ENCODE results near the gene NRG2. TPM values are rescaled to one million over a fixed set of nuclear protein-coding genes. Genes with fewer than 3 reads are reported as not detected.

Gene NRG2
- total RNA-seq, 1 experiment from 2014 or later = 0.23 TPM

DNA sequence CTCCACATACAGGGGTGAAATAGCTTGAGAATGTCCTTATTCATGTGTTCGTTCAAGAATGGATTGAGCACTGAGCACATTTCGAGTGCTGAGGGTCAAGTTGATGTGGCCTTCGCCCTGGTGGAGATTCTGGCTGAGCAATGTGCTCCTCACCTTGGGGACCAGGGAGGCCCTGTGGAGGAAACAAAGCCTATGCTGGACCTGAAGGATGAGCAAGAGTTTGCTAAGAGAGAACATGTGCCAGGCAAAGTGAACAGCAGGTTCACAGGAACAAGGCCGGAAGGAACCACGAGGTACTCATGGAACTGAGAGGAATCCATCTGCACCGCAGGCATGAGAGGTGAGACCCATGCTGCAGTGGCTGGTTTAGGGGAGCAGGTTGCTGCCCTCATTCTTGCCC, 145.1 kb downstream of the NRG2 start:
- H3K27ac Mint-ChIP-seq (ENCODE audit: low read depth, unreplicated experiment) = no peak overlapping the region
- intact Hi-C loops (cut with micrococcal nuclease) = no loop called here
- H3K4me3 Mint-ChIP-seq (ENCODE audit: unreplicated experiment) = no peak overlapping the region
- TF ChIP-seq, protein P1, sequence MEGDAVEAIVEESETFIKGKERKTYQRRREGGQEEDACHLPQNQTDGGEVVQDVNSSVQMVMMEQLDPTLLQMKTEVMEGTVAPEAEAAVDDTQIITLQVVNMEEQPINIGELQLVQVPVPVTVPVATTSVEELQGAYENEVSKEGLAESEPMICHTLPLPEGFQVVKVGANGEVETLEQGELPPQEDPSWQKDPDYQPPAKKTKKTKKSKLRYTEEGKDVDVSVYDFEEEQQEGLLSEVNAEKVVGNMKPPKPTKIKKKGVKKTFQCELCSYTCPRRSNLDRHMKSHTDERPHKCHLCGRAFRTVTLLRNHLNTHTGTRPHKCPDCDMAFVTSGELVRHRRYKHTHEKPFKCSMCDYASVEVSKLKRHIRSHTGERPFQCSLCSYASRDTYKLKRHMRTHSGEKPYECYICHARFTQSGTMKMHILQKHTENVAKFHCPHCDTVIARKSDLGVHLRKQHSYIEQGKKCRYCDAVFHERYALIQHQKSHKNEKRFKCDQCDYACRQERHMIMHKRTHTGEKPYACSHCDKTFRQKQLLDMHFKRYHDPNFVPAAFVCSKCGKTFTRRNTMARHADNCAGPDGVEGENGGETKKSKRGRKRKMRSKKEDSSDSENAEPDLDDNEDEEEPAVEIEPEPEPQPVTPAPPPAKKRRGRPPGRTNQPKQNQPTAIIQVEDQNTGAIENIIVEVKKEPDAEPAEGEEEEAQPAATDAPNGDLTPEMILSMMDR (IDR thresholded peaks at IDR 0.05; ENCODE audit: unreplicated experiment) = no peak
- CTCF ChIA-PET = interaction anchor here (1.4 to 6.1 kb wide), 2 partner anchors 17 to 71 kb away, joined by 5 to 35 read pairs; no protein-coding TSS in a partner anchor
- H3K9me3 Mint-ChIP-seq (ENCODE audit: unreplicated experiment) = no peaks in the 10 kb centered on the region
- BruUV-seq (replicated peaks) = no TSS peak
- H3K27me3 Mint-ChIP-seq (ENCODE audit: insufficient read depth, unreplicated experiment) = peaks cover 46% of the 10 kb centered on the region
- H3K4me1 Mint-ChIP-seq (ENCODE audit: insufficient read depth, unreplicated experiment) = no peaks in the 10 kb centered on the region
- peaks cover 6% of the 10 kb centered on the region for H3K36me3 Mint-ChIP-seq (ENCODE audit: insufficient read depth, unreplicated experiment)
- POLR2A ChIA-PET = interaction anchor here (1.1 kb wide), 1 partner anchor 19 kb away, joined by 6 read pairs; no protein-coding TSS in a partner anchor
- DNase-seq (ENCODE audit: unreplicated experiment) = no peak

DNA sequence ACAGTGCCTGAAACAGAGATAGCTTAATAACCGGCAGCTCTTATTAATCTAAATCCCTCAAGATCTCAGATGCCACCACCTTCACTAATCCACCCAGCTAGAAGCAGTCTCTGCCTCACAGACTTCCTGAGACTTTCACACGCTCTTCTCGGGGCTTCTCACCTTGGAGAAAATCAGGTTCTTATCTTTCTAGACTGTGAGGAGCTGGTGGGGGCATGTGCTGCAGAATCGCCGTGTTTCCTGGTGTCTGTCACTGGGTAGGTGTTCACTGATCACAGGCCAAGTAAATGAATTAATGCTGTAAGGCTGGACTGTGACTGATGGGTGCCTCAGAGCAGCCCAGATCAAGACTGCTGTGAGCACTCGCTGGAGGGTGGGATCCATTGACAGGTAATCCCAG, 145.8 kb downstream of the NRG2 start:
- no peaks in the 10 kb centered on the region for H3K9me3 Mint-ChIP-seq (ENCODE audit: unreplicated experiment)
- H3K4me3 Mint-ChIP-seq (ENCODE audit: unreplicated experiment) = no peak overlapping the region
- H3K36me3 Mint-ChIP-seq (ENCODE audit: insufficient read depth, unreplicated experiment) = peaks cover 6% of the 10 kb centered on the region
- BruUV-seq (replicated peaks) = no TSS peak
- DNase-seq (ENCODE audit: unreplicated experiment) = no peak
- intact Hi-C loops (cut with micrococcal nuclease) = no loop called here
- peaks cover 43% of the 10 kb centered on the region for H3K27me3 Mint-ChIP-seq (ENCODE audit: insufficient read depth, unreplicated experiment)
- POLR2A ChIA-PET = interaction anchor here (1.1 kb wide), 1 partner anchor 18 kb away, joined by 6 read pairs; no protein-coding TSS in a partner anchor
- no peak overlapping the region for H3K27ac Mint-ChIP-seq (ENCODE audit: low read depth, unreplicated experiment)
- CTCF ChIA-PET = interaction anchor here (0.5 to 6.1 kb wide), 2 partner anchors 52 to 71 kb away, joined by 3 to 35 read pairs; no protein-coding TSS in a partner anchor
- TF ChIP-seq, protein P1 (IDR thresholded peaks at IDR 0.05; ENCODE audit: unreplicated experiment) = no peak
- no peaks in the 10 kb centered on the region for H3K4me1 Mint-ChIP-seq (ENCODE audit: insufficient read depth, unreplicated experiment)

DNA sequence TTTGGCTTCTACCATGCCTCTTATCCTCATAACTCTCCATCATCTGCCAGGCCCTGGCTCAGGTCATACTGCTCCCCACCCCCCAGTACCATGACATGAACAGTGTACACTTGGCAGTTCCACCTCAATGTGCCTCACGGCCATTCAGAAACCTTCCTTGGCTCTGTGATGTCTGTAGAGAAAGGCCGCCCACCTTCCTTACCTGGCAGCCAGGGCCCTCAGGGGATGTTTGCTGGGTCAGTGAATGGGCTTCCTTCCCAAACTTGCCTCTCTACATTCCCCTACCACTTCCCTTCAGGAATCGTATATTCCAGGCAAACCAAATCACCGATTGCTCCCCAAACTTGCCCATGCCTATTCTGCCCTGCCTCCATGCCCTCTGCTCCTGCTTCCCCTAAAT, 146.4 kb downstream of the NRG2 start:
- H3K9me3 Mint-ChIP-seq (ENCODE audit: unreplicated experiment) = no peaks in the 10 kb centered on the region
- intact Hi-C loops (cut with micrococcal nuclease) = no loop called here
- no TSS peak for BruUV-seq (replicated peaks)

DNA sequence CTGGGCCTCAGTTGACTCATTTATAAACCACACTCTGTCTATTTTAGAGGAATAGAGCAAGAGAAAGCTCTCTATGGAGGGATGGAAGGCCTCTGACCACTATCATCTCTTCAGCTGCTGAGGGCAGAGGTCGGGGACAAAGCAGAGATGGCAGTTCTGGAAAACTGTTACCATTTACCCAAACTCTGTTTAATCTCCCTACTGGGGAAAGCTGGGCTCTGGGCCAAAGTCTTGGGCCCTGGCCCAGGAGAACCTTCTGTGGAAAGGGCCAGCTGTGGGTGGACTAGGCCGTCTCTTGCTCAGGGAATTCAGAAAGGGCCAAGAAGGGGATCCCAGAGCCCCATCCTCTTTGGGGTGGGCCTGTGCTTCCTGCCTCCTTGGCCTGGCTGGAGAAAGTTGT, 147.5 kb downstream of the NRG2 start:
- Mint-ChIP-seq H3K27ac (ENCODE audit: low read depth, unreplicated experiment) (no peak overlapping the region), H3K36me3 (ENCODE audit: insufficient read depth, unreplicated experiment) (peaks cover 6% of the 10 kb centered on the region), H3K4me3 (ENCODE audit: unreplicated experiment) (no peak overlapping the region), H3K4me1 (ENCODE audit: insufficient read depth, unreplicated experiment) (no peaks in the 10 kb centered on the region), H3K27me3 (ENCODE audit: insufficient read depth, unreplicated experiment) (peaks cover 28% of the 10 kb centered on the region), H3K9me3 (ENCODE audit: unreplicated experiment) (no peaks in the 10 kb centered on the region)
- CTCF ChIA-PET = interaction anchor here (0.5 to 1.3 kb wide), 5 partner anchors 10 to 881 kb away, joined by 3 to 10 read pairs (median 3); no protein-coding TSS in a partner anchor
- POLR2A ChIA-PET = no interaction called here
- no TSS peak for BruUV-seq (replicated peaks)
- TF ChIP-seq, protein P1 (IDR thresholded peaks at IDR 0.05; ENCODE audit: unreplicated experiment) = no peak
- intact Hi-C loops (cut with micrococcal nuclease) = no loop called here
- no peak for DNase-seq (ENCODE audit: unreplicated experiment)

More for the DNA sequence above, 146.4 kb downstream of the NRG2 start:
- CTCF ChIA-PET = interaction anchor here (0.5 kb wide), 1 partner anchor 53 kb away, joined by 3 read pairs; no protein-coding TSS in a partner anchor
- POLR2A ChIA-PET = interaction anchor here (1.1 kb wide), 1 partner anchor 18 kb away, joined by 6 read pairs; no protein-coding TSS in a partner anchor
- no peaks in the 10 kb centered on the region for H3K4me1 Mint-ChIP-seq (ENCODE audit: insufficient read depth, unreplicated experiment)
- H3K27me3 Mint-ChIP-seq (ENCODE audit: insufficient read depth, unreplicated experiment) = peaks cover 37% of the 10 kb centered on the region
- no peak overlapping the region for H3K4me3 Mint-ChIP-seq (ENCODE audit: unreplicated experiment)
- no peak overlapping the region for H3K27ac Mint-ChIP-seq (ENCODE audit: low read depth, unreplicated experiment)
- TF ChIP-seq, protein P1 (IDR thresholded peaks at IDR 0.05; ENCODE audit: unreplicated experiment) = no peak
- DNase-seq (ENCODE audit: unreplicated experiment) = no peak
- peaks cover 6% of the 10 kb centered on the region for H3K36me3 Mint-ChIP-seq (ENCODE audit: insufficient read depth, unreplicated experiment)

All from MCF 10A (cell line).